RWPE1 (cell line): ENCODE results near the gene CRLF3.

ENCODE experiments used
- CTCF ChIA-PET: fragments of 350-600 bp; sonication (Branson Sonifier 250); formaldehyde crosslinking; extraction: SDS; loops from one replicate; lab custom pipeline; 2021; lab: Yijun Ruan, JAX
- POLR2A ChIA-PET: fragments of 400-600 bp; formaldehyde crosslinking; extraction: SDS; loops from one replicate; lab custom pipeline; 2020; ENCODE audit warnings: antibody characterized with exemption; ENCODE audit not compliant: low non-redundant PET; lab: Yijun Ruan, JAX
- DNase-seq: peaks from one replicate; pipeline ENCODE4 v3.0.0; 2012; ENCODE audit warnings: low spot score
- H3K27ac ChIP-seq: fragments of 450-650 bp; 2 replicates; pipeline ENCODE4 v1.5.1; 2017
- CTCF ChIP-seq: fragments of 450-650 bp; conservative IDR thresholded peaks from 2 replicates; pipeline ENCODE4 v1.5.1; 2017; ENCODE audit warnings: low read depth, mild to moderate bottlenecking

Gene CRLF3

GRCh38 chr17:30848021-30848420 is 23.5 kb upstream of the CRLF3 start:
- ChIA-PET POLR2A (no interaction called here), CTCF (no interaction called here)
- H3K27ac ChIP-seq = no peak overlapping the region
- no peak for DNase-seq
- TF ChIP-seq CTCF = no peak

- no peak overlapping the region for H3K27ac ChIP-seq
- CTCF ChIA-PET = interaction anchor here (0.7 kb wide), 1 partner anchor 15 kb away, joined by 4 read pairs; no protein-coding TSS in a partner anchor
- TF ChIP-seq CTCF = no peak
- no peak for DNase-seq
- POLR2A ChIA-PET = no interaction called here
Measured at GRCh38 chr17:30840771-30841170, 16.3 kb upstream of the CRLF3 start.

- no peak for DNase-seq
- H3K27ac ChIP-seq = no peak overlapping the region
- POLR2A ChIA-PET = no interaction called here
- CTCF ChIA-PET = interaction anchor here (0.6 kb wide), 2 partner anchors 127 to 524 kb away, joined by 3 read pairs; no protein-coding TSS in a partner anchor
- TF ChIP-seq CTCF = no peak
Measured at GRCh38 chr17:30838202-30838807, 13.8 kb upstream of the CRLF3 start.

- peak overlapping the region; percentile 82 for H3K27ac ChIP-seq
- TF ChIP-seq CTCF = no peak
- POLR2A ChIA-PET = no interaction called here
- CTCF ChIA-PET = no interaction called here
- no peak for DNase-seq
Measured at GRCh38 chr17:30832438-30833124, 8.1 kb upstream of the CRLF3 start.

- ChIA-PET CTCF (interaction anchor here (0.6 kb wide), 1 partner anchor 509 kb away, joined by 3 read pairs; no protein-coding TSS in a partner anchor), POLR2A (no interaction called here)
- TF ChIP-seq CTCF = no peak
- peak; percentile 86 for DNase-seq
- H3K27ac ChIP-seq = peak within 1 kb of the TSS; percentile 82
Measured at GRCh38 chr17:30831663-30832437, 7.4 kb upstream of the CRLF3 start, which contains the start of gene ATAD5. ATAD5 (plus strand) TSS chr17:30831966; CDS start chr17:30832348, 382 bp downstream.

- POLR2A ChIA-PET = no interaction called here
- CTCF ChIA-PET = interaction anchor here (0.6 kb wide), 1 partner anchor 508 kb away, joined by 3 read pairs; no protein-coding TSS in a partner anchor
- H3K27ac ChIP-seq = peak overlapping the region; percentile 82
- DNase-seq = no peak
- TF ChIP-seq CTCF = no peak
Measured at GRCh38 chr17:30831257-30831656, 6.8 kb upstream of the CRLF3 start.
